ENCODE measurements around the gene PML.

- TF ChIP-seq POLR2AphosphoS5 (IDR thresholded peaks at IDR 0.05) (no peak), CTCF (IDR thresholded peaks at IDR 0.05) (no peak)
These were observed 7.3 kb upstream of the PML start for GRCh38 chr15:73987250-73987649.

Measured in stomach (tissue), 4 donors.